Keratinocyte (primary cell): ENCODE data around the gene FBXO41. TPM values are rescaled to one million over a fixed set of nuclear protein-coding genes. Genes with fewer than 3 reads are reported as not detected.

Experiments
- DNase-seq: peaks from one replicate; pipeline ENCODE4 v3.0.0-alpha.2; 2011; ENCODE audit warnings: low read depth, missing footprints, low spot score
- FAIRE-seq: peaks from 2 replicates; lab custom pipeline; 2011; peaks lifted over from hg19 to GRCh38; lab: Jason Lieb, UNC
- H2AFZ ChIP-seq: 2 replicates; pipeline ENCODE4 v1.6.0; 2012; ENCODE audit warnings: low read length, control low read depth, inconsistent platforms; ENCODE audit not compliant: control insufficient read depth
- H3K27ac ChIP-seq: 2 replicates; pipeline ENCODE4 v1.5.1; 2011; ENCODE audit warnings: low read length; ENCODE audit not compliant: control insufficient read depth, insufficient read depth
- H3K27me3 ChIP-seq: 3 replicates; pipeline ENCODE4 v1.6.0; 2011; ENCODE audit warnings: low read length; ENCODE audit not compliant: control insufficient read depth, insufficient read depth; ENCODE audit errors: extremely low read depth
- H3K36me3 ChIP-seq, 2 experiments: 2 replicates in 1 of 2; 3 replicates in 1 of 2; pipeline ENCODE4 v1.5.1; 2011; ENCODE audit warnings: low read length in 2 of 2, mild to moderate bottlenecking in 1 of 2; ENCODE audit not compliant: control insufficient read depth in 2 of 2, insufficient read depth in 2 of 2; ENCODE audit errors: extremely low read depth in 1 of 2
- H3K4me1 ChIP-seq: 3 replicates; pipeline ENCODE4 v1.5.1; 2011; ENCODE audit warnings: low read length; ENCODE audit not compliant: control insufficient read depth, insufficient read depth; ENCODE audit errors: extremely low read depth
- H3K4me2 ChIP-seq: 3 replicates; pipeline ENCODE4 v1.6.0; 2011; ENCODE audit warnings: low read depth, low read length; ENCODE audit not compliant: control insufficient read depth, insufficient read depth; ENCODE audit errors: extremely low read depth
- H3K4me3 ChIP-seq, 3 experiments: fragments of 200-600 bp in 1 of 3; sonication (generic) in 1 of 3; 2 replicates in 2 of 3; 3 replicates in 1 of 3; pipeline ENCODE4 v1.5.1; 2011 to 2016; ENCODE audit warnings: low read length in 3 of 3, mild to moderate bottlenecking in 3 of 3, control low read depth in 2 of 3, inconsistent platforms in 1 of 3, low read depth in 1 of 3, mixed read lengths in 1 of 3, mixed run types in 1 of 3, moderate library complexity in 1 of 3; ENCODE audit not compliant: control insufficient read depth in 2 of 3, insufficient read depth in 2 of 3; ENCODE audit errors: extremely low read depth in 1 of 3
- H3K79me2 ChIP-seq: 2 replicates; pipeline ENCODE4 v1.6.0; 2012; ENCODE audit warnings: low read length; ENCODE audit not compliant: control insufficient read depth, insufficient read depth
- H3K9ac ChIP-seq: 3 replicates; pipeline ENCODE4 v1.6.0; 2011; ENCODE audit warnings: low read length; ENCODE audit not compliant: control insufficient read depth, insufficient read depth; ENCODE audit errors: extremely low read depth
- H3K9me1 ChIP-seq: 3 replicates; pipeline ENCODE4 v1.6.0; 2011; ENCODE audit warnings: low read length; ENCODE audit not compliant: control insufficient read depth, insufficient read depth; ENCODE audit errors: extremely low read depth
- H3K9me3 ChIP-seq: 2 replicates; pipeline ENCODE4 v1.5.1; 2012; ENCODE audit warnings: low read depth, low read length; ENCODE audit not compliant: control insufficient read depth
- H4K20me1 ChIP-seq: 3 replicates; pipeline ENCODE4 v1.6.0; 2011; ENCODE audit warnings: low read length; ENCODE audit not compliant: control insufficient read depth, insufficient read depth; ENCODE audit errors: extremely low read depth
- EZH2 ChIP-seq: IDR thresholded peaks from one replicate; pipeline ENCODE4 v1.6.1; 2012; ENCODE audit warnings: inconsistent platforms, mild to moderate bottlenecking, low read length, moderate library complexity
- dilution Hi-C: fragments of 300-500 bp; cut with MboI; formaldehyde crosslinking; loops from one replicate; pipeline ENCODE4 v1.7.0; 2020; ENCODE audit warnings: low sequenced_read_pairs; ENCODE audit not compliant: extremely low pct_ligation_motif_present
- polyA plus RNA-seq, 5 experiments: library from polyadenylated mRNA; depleted of rRNA in 3 of 5; stranded (reverse) in 3 of 5; stranded (forward) in 1 of 5; unstranded in 1 of 5; fragments of >200 nt; gene quantifications; 1 replicate in 1 of 5; 2 replicates in 3 of 5; 3 replicates in 1 of 5; pipeline versions ENCODE4 v1.2.1 to v1.2.3, GENCODE V29; 2011 to 2012; ENCODE audit warnings: missing spikeins in 2 of 5, low read depth in 1 of 5, low replicate concordance in 1 of 5
- TF ChIP-seq, protein P1 (sequence below), 3 experiments: IDR thresholded peaks in 1 of 3; conservative IDR thresholded peaks in 1 of 3; optimal IDR thresholded peaks in 1 of 3; 2 replicates in 2 of 3; 3 replicates in 1 of 3; pipeline versions ENCODE3 to v1.5.1; 2011; ENCODE audit warnings: low read length in 3 of 3, mild to moderate bottlenecking in 3 of 3, moderate library complexity in 2 of 3, control low read depth in 1 of 3, inconsistent platforms in 1 of 3; ENCODE audit not compliant: insufficient read depth in 2 of 3; ENCODE audit errors: extremely low read depth in 1 of 3

FBXO41 gene
- polyA plus RNA-seq, 1 donor (not counting 4 experiments of a cell fraction or from before 2014, with no cell fraction given): 4.1 TPM

DNA sequence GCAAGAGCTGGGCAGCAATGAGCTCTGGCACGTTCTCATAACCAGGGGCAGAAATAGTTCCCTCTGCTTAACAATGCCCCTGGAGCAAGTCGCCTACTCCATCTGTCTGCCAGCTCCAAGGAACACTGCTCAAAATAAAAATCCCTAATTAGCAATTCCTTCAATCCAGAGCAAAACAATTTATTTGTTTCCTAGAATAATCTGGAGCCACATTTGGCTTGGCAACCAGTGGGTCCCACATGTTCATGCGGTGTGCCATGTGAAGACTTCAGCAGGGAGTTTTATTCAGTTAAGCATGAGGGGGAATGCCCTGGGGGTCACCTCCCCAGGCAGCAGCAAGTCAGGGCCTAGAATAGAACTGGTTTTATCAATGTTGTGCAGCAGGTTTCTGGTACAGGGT is 16.6 kb upstream of the FBXO41 start:
- H3K4me3 ChIP-seq: no peak overlapping the region
- DNase-seq (no peak), FAIRE-seq (no peak)
- TF ChIP-seq, protein P1, sequence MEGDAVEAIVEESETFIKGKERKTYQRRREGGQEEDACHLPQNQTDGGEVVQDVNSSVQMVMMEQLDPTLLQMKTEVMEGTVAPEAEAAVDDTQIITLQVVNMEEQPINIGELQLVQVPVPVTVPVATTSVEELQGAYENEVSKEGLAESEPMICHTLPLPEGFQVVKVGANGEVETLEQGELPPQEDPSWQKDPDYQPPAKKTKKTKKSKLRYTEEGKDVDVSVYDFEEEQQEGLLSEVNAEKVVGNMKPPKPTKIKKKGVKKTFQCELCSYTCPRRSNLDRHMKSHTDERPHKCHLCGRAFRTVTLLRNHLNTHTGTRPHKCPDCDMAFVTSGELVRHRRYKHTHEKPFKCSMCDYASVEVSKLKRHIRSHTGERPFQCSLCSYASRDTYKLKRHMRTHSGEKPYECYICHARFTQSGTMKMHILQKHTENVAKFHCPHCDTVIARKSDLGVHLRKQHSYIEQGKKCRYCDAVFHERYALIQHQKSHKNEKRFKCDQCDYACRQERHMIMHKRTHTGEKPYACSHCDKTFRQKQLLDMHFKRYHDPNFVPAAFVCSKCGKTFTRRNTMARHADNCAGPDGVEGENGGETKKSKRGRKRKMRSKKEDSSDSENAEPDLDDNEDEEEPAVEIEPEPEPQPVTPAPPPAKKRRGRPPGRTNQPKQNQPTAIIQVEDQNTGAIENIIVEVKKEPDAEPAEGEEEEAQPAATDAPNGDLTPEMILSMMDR (optimal IDR thresholded peaks at IDR 0.05 in 1 of 3, IDR thresholded peaks at IDR 0.05 in 1 of 3, conservative IDR thresholded peaks at IDR 0.05 in 1 of 3; ENCODE audit: extremely low read depth in 1 of 3, insufficient read depth in 2 of 3, low read length in 3 of 3): no peak
- no peak for TF ChIP-seq EZH2
- no peak overlapping the region for H2AFZ ChIP-seq
- no peaks in the 10 kb centered on the region for H3K9me3 ChIP-seq
- H3K4me1 ChIP-seq: no peaks in the 10 kb centered on the region
- no peak overlapping the region for H3K4me2 ChIP-seq
- dilution Hi-C loops: no loop called here
- no peaks in the 10 kb centered on the region for H3K36me3 ChIP-seq
- no peaks in the 10 kb centered on the region for H3K79me2 ChIP-seq
- H3K9ac ChIP-seq: no peak overlapping the region
- no peak overlapping the region for H3K27ac ChIP-seq
- H3K9me1 ChIP-seq: no peaks in the 10 kb centered on the region
- peaks cover 25% of the 10 kb centered on the region for H3K27me3 ChIP-seq
- H4K20me1 ChIP-seq: no peaks in the 10 kb centered on the region

DNA sequence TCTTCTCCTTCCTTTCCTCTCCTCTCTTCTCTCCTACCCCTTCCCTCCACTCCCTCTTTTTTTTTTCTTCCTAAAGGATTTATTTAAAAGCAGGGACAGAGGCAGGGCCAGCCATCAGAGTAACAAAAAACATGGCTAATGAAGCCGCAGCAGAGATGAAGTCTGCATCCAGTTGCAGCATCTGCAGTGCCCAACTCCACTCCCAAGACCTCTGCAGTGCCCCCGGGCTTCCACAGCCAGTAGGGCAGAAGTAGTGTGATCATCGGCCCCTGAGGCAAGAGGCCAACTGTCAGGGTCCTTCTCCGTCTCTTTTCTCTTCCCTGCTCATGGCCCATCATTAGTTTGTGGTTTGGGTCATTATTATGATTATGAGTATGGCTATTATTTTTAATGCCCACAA is 13.3 kb upstream of the FBXO41 start:
- Histone ChIP-seq H3K27me3 (peaks cover 52% of the 10 kb centered on the region), H3K27ac (no peak overlapping the region)
- dilution Hi-C loops: no loop called here

More for the DNA sequence above, 13.3 kb upstream of the FBXO41 start:
- H4K20me1 ChIP-seq: no peaks in the 10 kb centered on the region
- no peak for DNase-seq
- no peaks in the 10 kb centered on the region for H3K36me3 ChIP-seq
- no peak overlapping the region for H3K4me3 ChIP-seq
- no peak overlapping the region for H3K9ac ChIP-seq
- H3K9me1 ChIP-seq: no peaks in the 10 kb centered on the region
- no peaks in the 10 kb centered on the region for H3K79me2 ChIP-seq
- no peak overlapping the region for H2AFZ ChIP-seq
- H3K4me2 ChIP-seq: no peak overlapping the region
- no peaks in the 10 kb centered on the region for H3K9me3 ChIP-seq
- no peak for FAIRE-seq
- no peaks in the 10 kb centered on the region for H3K4me1 ChIP-seq
- no peak for TF ChIP-seq EZH2
- TF ChIP-seq, protein P1 (optimal IDR thresholded peaks at IDR 0.05 in 1 of 3, IDR thresholded peaks at IDR 0.05 in 1 of 3, conservative IDR thresholded peaks at IDR 0.05 in 1 of 3; ENCODE audit: extremely low read depth in 1 of 3, insufficient read depth in 2 of 3, low read length in 3 of 3): no peak
